ENCODE results near the gene FNDC1. TPM values are rescaled to one million over a fixed set of nuclear protein-coding genes. Genes with fewer than 3 reads are reported as not detected.

Gene FNDC1
- total RNA-seq, 1 donor = not detected

GRCh38 chr6:159148641-159149040 is 20.6 kb upstream of the FNDC1 start:
- H3K4me3 ChIP-seq (ENCODE audit: low read length) = no peak overlapping the region
- H3K27me3 ChIP-seq (ENCODE audit: insufficient read depth, low read length) = peaks cover 4% of the 10 kb centered on the region
- H3K4me1 ChIP-seq (ENCODE audit: insufficient read depth, low read length) = no peaks in the 10 kb centered on the region
- H3K9me3 ChIP-seq (ENCODE audit: low read depth, low read length) = no peaks in the 10 kb centered on the region

GRCh38 chr6:159149641-159150040 is 19.6 kb upstream of the FNDC1 start:
- Histone ChIP-seq H3K4me3 (ENCODE audit: low read length) (no peak overlapping the region), H3K9me3 (ENCODE audit: low read depth, low read length) (no peaks in the 10 kb centered on the region), H3K4me1 (ENCODE audit: insufficient read depth, low read length) (no peaks in the 10 kb centered on the region), H3K27me3 (ENCODE audit: insufficient read depth, low read length) (peaks cover 4% of the 10 kb centered on the region)

DNA sequence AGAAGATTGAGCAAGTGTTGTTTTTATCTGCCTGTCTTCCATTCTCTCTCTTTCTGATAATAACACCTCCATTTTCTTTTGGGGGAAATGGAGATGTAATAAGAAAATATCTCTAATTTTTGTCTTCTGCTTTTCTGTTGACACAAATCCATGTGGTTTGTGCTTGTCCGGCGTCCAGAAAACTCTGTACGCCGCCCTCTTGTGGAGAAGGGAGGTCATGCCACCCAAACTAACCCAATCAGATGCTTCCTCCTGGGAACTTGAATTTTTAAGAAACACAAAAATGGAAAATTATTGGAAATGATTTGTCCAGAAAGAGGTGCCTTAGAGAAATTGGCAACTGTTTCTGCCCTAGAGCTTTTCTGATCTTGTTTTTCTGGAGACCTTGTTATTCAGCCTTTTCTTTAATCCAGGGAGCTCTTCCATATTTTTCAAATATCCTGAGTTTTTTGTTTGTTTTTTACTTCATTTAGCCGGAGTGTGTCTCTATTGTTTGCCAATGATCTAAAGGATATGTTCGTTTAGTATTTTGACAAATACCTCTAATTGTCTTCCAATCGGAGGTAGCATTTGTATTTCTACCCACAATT is 17.8 kb upstream of the FNDC1 start:
- no peaks in the 10 kb centered on the region for H3K4me1 ChIP-seq (ENCODE audit: insufficient read depth, low read length)
- peaks cover 14% of the 10 kb centered on the region for H3K9me3 ChIP-seq (ENCODE audit: low read depth, low read length)
- peaks cover 4% of the 10 kb centered on the region for H3K27me3 ChIP-seq (ENCODE audit: insufficient read depth, low read length)
- H3K4me3 ChIP-seq (ENCODE audit: low read length) = no peak overlapping the region

DNA sequence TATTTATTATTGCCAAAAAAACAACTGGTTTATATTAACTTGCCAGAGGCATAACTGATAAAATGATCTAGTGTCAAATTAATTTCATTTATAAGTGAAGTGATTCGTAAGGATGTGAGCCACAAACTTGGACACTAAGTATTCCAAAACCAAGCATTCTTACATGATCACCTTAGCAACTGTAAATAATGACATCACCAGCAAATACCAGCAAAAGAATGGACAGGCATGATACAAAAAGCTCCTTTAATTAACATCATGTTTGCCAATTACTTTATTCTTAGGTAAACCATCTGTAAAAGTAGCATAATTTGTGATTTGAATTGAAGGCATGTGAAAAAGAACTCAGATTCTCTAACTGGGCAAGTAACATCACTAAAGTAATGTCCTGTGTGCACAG is 17.2 kb upstream of the FNDC1 start:
- peaks cover 14% of the 10 kb centered on the region for H3K9me3 ChIP-seq (ENCODE audit: low read depth, low read length)
- peaks cover 4% of the 10 kb centered on the region for H3K27me3 ChIP-seq (ENCODE audit: insufficient read depth, low read length)
- no peaks in the 10 kb centered on the region for H3K4me1 ChIP-seq (ENCODE audit: insufficient read depth, low read length)
- no peak overlapping the region for H3K4me3 ChIP-seq (ENCODE audit: low read length)

DNA sequence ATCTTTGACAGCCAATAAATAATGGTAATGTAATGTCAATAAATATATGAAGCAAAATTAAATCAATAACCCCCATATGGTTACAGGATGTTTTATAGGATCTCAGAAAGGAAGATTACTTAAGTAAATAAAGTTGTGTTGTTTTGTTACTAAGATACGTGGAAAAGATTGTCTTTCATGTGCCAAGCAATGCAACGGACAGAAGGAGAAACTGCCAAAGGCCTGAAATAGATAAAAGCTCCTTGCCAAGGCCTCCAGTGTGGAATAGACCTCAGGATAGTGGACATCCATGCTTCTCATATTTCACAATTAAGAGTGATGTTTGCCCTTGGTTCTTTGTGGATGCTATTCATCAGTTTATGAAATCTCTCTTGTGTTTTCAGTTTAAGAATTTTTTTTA is 16.4 kb upstream of the FNDC1 start:
- Histone ChIP-seq H3K4me3 (ENCODE audit: low read length) (no peak overlapping the region), H3K4me1 (ENCODE audit: insufficient read depth, low read length) (no peaks in the 10 kb centered on the region), H3K27me3 (ENCODE audit: insufficient read depth, low read length) (peaks cover 4% of the 10 kb centered on the region), H3K9me3 (ENCODE audit: low read depth, low read length) (peaks cover 14% of the 10 kb centered on the region)

- peaks cover 14% of the 10 kb centered on the region for H3K9me3 ChIP-seq (ENCODE audit: low read depth, low read length)
- no peaks in the 10 kb centered on the region for H3K4me1 ChIP-seq (ENCODE audit: insufficient read depth, low read length)
- no peak overlapping the region for H3K4me3 ChIP-seq (ENCODE audit: low read length)
- H3K27me3 ChIP-seq (ENCODE audit: insufficient read depth, low read length) = peaks cover 2% of the 10 kb centered on the region
Observed at GRCh38 chr6:159155679-159156078, 13.5 kb upstream of the FNDC1 start.

DNA sequence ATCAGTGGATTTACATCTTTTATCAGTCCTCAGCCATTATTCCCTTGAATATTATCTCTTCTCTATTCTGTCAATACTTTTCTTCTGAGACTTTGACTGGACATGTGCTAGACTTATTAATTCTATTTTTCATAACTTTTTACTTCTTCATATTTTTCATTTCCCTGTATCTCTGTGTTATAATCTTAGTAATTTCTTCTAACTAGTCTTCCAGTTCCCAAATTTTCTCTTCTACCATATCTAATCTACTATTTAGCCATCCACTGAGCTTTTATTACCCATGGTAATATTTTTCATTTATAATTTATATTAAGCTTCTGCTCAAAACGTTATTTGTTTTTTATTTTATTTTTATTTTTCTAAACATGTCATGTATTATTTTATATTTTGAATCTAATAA is 13.1 kb upstream of the FNDC1 start:
- Histone ChIP-seq H3K9me3 (ENCODE audit: low read depth, low read length) (peaks cover 14% of the 10 kb centered on the region), H3K4me3 (ENCODE audit: low read length) (no peak overlapping the region), H3K27me3 (ENCODE audit: insufficient read depth, low read length) (no peaks in the 10 kb centered on the region), H3K4me1 (ENCODE audit: insufficient read depth, low read length) (no peaks in the 10 kb centered on the region)

DNA sequence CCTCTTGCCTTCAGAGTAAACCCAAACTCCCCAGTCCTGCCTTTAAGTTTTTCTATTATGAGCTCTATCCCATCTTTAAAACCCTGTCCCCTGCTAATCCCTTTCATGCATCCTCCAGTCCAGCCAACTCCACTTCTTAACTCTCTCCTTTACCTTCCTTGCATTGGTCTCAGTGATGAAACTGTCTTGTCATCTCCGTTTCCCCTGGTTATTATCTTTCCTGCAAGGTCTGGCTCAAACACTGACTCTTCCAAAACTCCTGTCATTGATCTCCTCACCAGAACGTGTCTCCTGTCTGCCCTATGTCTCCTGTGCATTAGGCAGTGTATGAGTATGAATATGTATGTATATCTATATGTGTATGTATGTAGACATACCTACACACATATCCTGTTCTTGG is 11.8 kb upstream of the FNDC1 start:
- H3K4me3 ChIP-seq (ENCODE audit: low read length) = no peak overlapping the region
- peaks cover 14% of the 10 kb centered on the region for H3K9me3 ChIP-seq (ENCODE audit: low read depth, low read length)
- H3K27me3 ChIP-seq (ENCODE audit: insufficient read depth, low read length) = no peaks in the 10 kb centered on the region
- H3K4me1 ChIP-seq (ENCODE audit: insufficient read depth, low read length) = no peaks in the 10 kb centered on the region

GRCh38 chr6:159161839-159162238 is 7.4 kb upstream of the FNDC1 start:
- Histone ChIP-seq H3K9me3 (ENCODE audit: low read depth, low read length) (no peaks in the 10 kb centered on the region), H3K27me3 (ENCODE audit: insufficient read depth, low read length) (peaks cover 19% of the 10 kb centered on the region), H3K4me3 (ENCODE audit: low read length) (no peak overlapping the region), H3K4me1 (ENCODE audit: insufficient read depth, low read length) (no peaks in the 10 kb centered on the region)

DNA sequence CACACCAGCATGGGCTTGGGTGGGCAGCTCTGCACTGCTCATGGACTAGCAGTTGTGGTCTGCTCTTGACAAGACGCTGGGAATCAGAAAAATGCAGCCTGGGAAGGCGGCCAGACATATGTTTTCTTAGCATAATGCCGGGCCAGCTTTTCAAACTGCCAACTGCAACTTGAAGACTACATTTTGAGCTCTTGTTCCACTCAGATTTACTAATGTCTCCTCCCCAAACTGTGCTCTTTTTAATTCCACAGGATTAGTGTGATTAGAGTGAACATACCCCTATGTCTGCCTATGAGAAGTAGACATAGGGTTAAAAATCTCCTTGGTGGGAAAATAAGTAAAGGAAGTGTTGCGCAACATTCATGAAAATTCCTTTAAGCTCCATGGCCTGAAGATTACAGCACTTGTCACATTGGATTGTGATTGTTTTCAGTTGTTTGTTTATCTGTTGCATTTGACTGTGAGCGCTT is 5.3 kb upstream of the FNDC1 start:
- H3K4me1 ChIP-seq (ENCODE audit: insufficient read depth, low read length) = peaks cover 6% of the 10 kb centered on the region
- H3K27me3 ChIP-seq (ENCODE audit: insufficient read depth, low read length) = peaks cover 37% of the 10 kb centered on the region
- no peak overlapping the region for H3K4me3 ChIP-seq (ENCODE audit: low read length)
- no peaks in the 10 kb centered on the region for H3K9me3 ChIP-seq (ENCODE audit: low read depth, low read length)

- H3K4me1 ChIP-seq (ENCODE audit: insufficient read depth, low read length) = peaks cover 15% of the 10 kb centered on the region
- no peaks in the 10 kb centered on the region for H3K9me3 ChIP-seq (ENCODE audit: low read depth, low read length)
- H3K4me3 ChIP-seq (ENCODE audit: low read length) = no peak overlapping the region
- peaks cover 78% of the 10 kb centered on the region for H3K27me3 ChIP-seq (ENCODE audit: insufficient read depth, low read length)
Observed at GRCh38 chr6:159168536-159169192, 536 bp upstream of the FNDC1 start.

GRCh38 chr6:159169557-159170332 is 545 bp downstream of the FNDC1 start:
- Histone ChIP-seq H3K27me3 (ENCODE audit: insufficient read depth, low read length) (peaks cover 87% of the 10 kb centered on the region), H3K9me3 (ENCODE audit: low read depth, low read length) (no peaks in the 10 kb centered on the region), H3K4me3 (ENCODE audit: low read length) (no peak overlapping the region), H3K4me1 (ENCODE audit: insufficient read depth, low read length) (peaks cover 20% of the 10 kb centered on the region)

GRCh38 chr6:159170333-159170672 is 1.1 kb downstream of the FNDC1 start:
- no peak overlapping the region for H3K4me3 ChIP-seq (ENCODE audit: low read length)
- H3K27me3 ChIP-seq (ENCODE audit: insufficient read depth, low read length) = peaks cover 83% of the 10 kb centered on the region
- H3K9me3 ChIP-seq (ENCODE audit: low read depth, low read length) = no peaks in the 10 kb centered on the region
- peaks cover 20% of the 10 kb centered on the region for H3K4me1 ChIP-seq (ENCODE audit: insufficient read depth, low read length)

DNA sequence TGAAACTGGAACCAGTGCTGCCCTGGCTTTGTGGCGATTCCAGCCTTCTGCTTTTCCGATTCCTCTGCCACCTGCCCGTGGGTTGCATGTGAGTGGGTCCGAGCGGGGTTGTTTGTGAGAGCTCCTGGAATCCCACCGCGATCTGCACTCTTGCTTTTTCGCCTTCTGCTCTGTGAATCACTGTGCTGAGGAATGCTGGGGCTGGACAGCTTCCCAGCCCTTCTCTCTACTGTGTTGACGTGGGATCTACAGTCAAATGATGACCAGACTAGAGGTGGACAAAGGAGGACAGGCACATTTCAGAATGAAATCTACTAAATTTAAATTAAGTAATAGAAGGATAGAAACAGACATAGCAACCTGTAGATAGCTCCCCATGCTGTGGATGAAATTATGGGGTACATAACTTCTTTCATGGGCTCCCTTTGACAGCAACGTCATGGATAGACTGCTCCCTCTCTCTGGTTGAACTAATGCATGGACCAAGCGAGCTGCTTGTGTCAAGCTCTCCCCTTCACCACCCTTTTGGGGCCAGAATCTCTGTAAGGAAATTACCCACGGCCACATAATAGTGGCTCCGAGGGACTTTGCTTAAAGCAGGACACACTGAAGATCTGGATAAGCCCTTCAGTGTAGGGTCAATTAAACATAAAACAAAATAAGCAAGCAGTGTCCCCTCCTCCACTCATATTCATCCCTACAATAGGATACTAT is 2.0 kb downstream of the FNDC1 start:
- H3K27me3 ChIP-seq (ENCODE audit: insufficient read depth, low read length) = peaks cover 80% of the 10 kb centered on the region
- H3K4me1 ChIP-seq (ENCODE audit: insufficient read depth, low read length) = peaks cover 20% of the 10 kb centered on the region
- H3K9me3 ChIP-seq (ENCODE audit: low read depth, low read length) = no peaks in the 10 kb centered on the region
- no peak overlapping the region for H3K4me3 ChIP-seq (ENCODE audit: low read length)

DNA sequence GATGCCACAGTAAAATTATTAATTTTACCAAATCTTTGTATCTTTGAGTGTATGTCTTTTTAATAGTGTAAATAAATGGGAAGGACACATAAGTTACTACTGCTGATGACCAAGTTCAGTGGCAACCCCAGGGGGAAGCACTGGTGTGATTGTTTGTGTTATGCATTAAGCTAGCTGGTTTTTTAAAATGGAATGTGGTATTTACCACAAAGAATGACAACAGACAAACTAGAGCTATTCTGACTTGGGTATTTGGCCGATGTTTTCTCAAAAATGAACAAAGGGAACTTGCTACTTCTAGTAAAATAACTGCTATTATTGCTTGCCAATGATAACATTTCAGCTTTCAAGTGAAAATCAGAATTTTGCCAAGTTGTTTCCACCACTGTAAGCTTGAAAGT is 2.9 kb downstream of the FNDC1 start:
- Histone ChIP-seq H3K9me3 (ENCODE audit: low read depth, low read length) (no peaks in the 10 kb centered on the region), H3K4me3 (ENCODE audit: low read length) (no peak overlapping the region), H3K27me3 (ENCODE audit: insufficient read depth, low read length) (peaks cover 73% of the 10 kb centered on the region), H3K4me1 (ENCODE audit: insufficient read depth, low read length) (peaks cover 20% of the 10 kb centered on the region)

All from mononuclear cell (primary cell).